ENCODE data around the gene SEL1L3.
A peak's percentile ranks its signal among the peaks of the same experiment; 100 is the strongest.

Gene SEL1L3

DNA sequence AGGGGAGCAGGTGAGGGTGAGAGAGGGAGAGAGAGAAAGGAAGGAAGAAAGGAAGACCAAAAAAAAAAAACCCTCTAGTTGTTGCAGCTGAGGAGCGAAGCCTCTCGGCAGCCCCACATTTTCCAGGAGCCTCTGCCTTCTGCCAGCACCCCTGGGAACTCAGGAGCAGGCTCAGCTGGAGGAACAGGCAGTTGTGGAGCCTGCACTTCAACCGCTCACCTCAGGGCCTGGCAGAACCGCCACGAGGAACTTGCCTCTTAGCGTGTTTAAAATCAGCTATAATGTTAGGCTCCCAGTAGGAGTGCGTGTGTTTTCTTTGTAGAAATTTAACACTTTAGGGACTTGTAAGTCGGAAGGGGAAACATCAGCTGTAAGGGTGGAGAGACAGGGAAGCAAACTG, 65.7 kb downstream of the SEL1L3 start:
- no peak for TF ChIP-seq CTCF (IDR thresholded peaks at IDR 0.05; ENCODE audit: control extremely low read depth, extremely low read depth, low read depth, missing control alignments)
- DNase-seq (ENCODE audit: extremely low spot score): no peak
- CTCF ChIA-PET: interaction anchor here (1.7 kb wide), 1 partner anchor 13 kb away, joined by 4 read pairs; no protein-coding TSS in a partner anchor
- POLR2A ChIA-PET: no interaction called here

GRCh38 chr4:25795566-25796454, 67.0 kb downstream of the SEL1L3 start:
- POLR2A ChIA-PET: interaction anchor here (0.6 kb wide), 1 partner anchor 187 kb away, joined by 3 read pairs; no protein-coding TSS in a partner anchor
- CTCF ChIA-PET: no interaction called here
- no peak for DNase-seq (ENCODE audit: extremely low spot score)
- no peak for TF ChIP-seq CTCF (IDR thresholded peaks at IDR 0.05; ENCODE audit: control extremely low read depth, extremely low read depth, low read depth, missing control alignments)

GRCh38 chr4:25795091-25795490, 67.7 kb downstream of the SEL1L3 start:
- ChIA-PET CTCF (no interaction called here), POLR2A (no interaction called here)
- no peak for DNase-seq (ENCODE audit: extremely low spot score)
- TF ChIP-seq CTCF (IDR thresholded peaks at IDR 0.05; ENCODE audit: control extremely low read depth, extremely low read depth, low read depth, missing control alignments): no peak

DNA sequence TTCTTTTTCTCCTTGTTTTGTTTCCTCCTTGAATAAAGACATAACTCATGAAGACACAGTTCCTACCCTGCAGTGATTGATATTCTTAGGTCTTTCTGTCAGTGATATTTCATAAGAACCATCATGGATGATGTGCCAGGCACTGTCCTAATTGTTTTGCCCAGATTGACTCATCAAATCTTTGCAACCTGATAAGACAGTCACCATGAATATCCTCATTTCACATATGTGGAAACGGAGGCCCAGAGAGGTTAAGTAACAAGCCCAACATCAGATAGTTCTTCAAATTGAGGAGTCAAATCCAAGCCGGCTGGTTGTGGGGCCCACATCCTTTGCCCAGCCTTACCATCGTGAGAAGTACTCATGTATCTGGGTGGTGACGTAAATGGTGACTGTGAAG, 69.9 kb downstream of the SEL1L3 start:
- no peak for DNase-seq (ENCODE audit: extremely low spot score)
- POLR2A ChIA-PET: no interaction called here
- CTCF ChIA-PET: interaction anchor here (0.9 to 1.6 kb wide), 8 partner anchors 9 to 353 kb away, joined by 3 to 5 read pairs (median 4); no protein-coding TSS in a partner anchor
- no peak for TF ChIP-seq CTCF (IDR thresholded peaks at IDR 0.05; ENCODE audit: control extremely low read depth, extremely low read depth, low read depth, missing control alignments)

DNA sequence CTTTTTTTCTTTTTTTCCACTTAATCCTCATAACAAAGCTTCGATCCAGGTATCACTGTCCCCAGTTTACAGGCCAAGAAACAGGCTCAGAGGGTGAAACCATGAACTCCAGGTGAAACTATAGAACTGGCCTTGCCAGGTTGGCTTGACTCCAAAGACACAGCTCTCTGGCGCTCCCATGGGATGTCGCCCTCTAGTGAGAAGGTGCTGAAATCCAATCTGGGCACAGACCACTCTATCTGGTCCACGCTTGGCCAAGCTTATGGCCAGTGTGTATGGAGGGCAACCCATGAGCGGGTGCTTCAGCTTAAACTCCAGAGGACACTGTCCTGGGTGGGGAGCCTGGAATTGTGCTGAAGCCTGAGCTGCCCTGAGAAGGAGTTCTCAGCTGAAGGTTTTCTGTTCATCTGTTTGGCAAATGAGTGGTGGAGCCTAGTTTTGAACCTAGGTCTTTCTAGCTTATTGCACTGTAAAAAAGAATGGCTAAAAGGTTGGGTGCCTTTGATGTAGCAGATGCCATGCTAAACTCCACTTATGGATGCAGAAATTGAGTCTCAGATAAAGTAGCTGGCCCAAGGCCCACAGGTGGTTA, 70.5 kb downstream of the SEL1L3 start:
- DNase-seq (ENCODE audit: extremely low spot score): no peak
- ChIA-PET CTCF (interaction anchor here (0.7 to 1.6 kb wide), 9 partner anchors 8 to 353 kb away, joined by 3 to 5 read pairs (median 3); no protein-coding TSS in a partner anchor), POLR2A (no interaction called here)
- TF ChIP-seq CTCF (IDR thresholded peaks at IDR 0.05; ENCODE audit: control extremely low read depth, extremely low read depth, low read depth, missing control alignments): peak; percentile 33

DNA sequence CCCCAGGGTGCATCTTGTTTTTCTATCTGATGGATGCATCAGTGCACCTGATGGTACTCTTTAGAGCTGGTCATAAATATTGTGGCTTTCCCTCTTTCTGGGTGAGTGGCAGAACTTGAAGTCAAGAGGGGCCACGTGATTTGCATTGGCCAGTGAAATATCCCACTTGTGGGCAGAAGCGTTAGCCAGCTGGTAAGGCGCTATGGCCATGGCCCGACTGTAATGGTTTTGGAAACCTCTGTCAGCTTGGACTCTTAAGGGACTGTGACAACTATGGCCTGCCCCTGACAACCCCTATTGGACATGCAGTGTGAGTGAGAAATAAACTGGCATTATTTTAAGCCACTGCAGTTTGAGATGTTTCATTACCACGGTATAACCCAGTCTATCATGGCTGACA, 72.8 kb downstream of the SEL1L3 start:
- CTCF ChIA-PET: no interaction called here
- TF ChIP-seq CTCF (IDR thresholded peaks at IDR 0.05; ENCODE audit: control extremely low read depth, extremely low read depth, low read depth, missing control alignments): no peak
- DNase-seq (ENCODE audit: extremely low spot score): no peak
- POLR2A ChIA-PET: no interaction called here
